H1 (cell line): ENCODE data around the gene PBX2. TPM values are rescaled to one million over a fixed set of nuclear protein-coding genes. Genes with fewer than 3 reads are reported as not detected.

Experiments
- ASH2L ChIP-seq: fragments of 200-600, 300-600 bp; sonication (generic); IDR thresholded peaks from one replicate; pipeline ENCODE4 v1.7.1; 2017; ENCODE audit warnings: low read length
- ATF3 ChIP-seq: IDR thresholded peaks from 2 replicates; pipeline ENCODE4 v1.6.1; 2011; ENCODE audit warnings: low read depth, mild to moderate bottlenecking, low read length; ENCODE audit not compliant: insufficient read depth
- BRCA1 ChIP-seq: IDR thresholded peaks from 2 replicates; pipeline ENCODE4 v1.6.1; 2012; ENCODE audit warnings: low read depth, low read length, improper control_type of control experiment
- CHD2 ChIP-seq: IDR thresholded peaks from 2 replicates; pipeline ENCODE4 v1.6.1; 2012; ENCODE audit warnings: low read length, improper control_type of control experiment
- EGR1 ChIP-seq: IDR thresholded peaks from 2 replicates; pipeline ENCODE4 v1.6.1; 2011; ENCODE audit warnings: low read depth, low read length, borderline replicate concordance
- EZH2 ChIP-seq: fragments of 200-600 bp; sonication (generic); IDR thresholded peaks from 2 replicates; pipeline ENCODE4 v1.7.1; 2012; ENCODE audit warnings: low read depth, mild to moderate bottlenecking, moderate library complexity, low read length, inconsistent platforms; ENCODE audit not compliant: severe bottlenecking
- FOSL1 ChIP-seq: IDR thresholded peaks from 2 replicates; pipeline ENCODE4 v1.6.1; 2011; ENCODE audit warnings: mild to moderate bottlenecking, low read depth, low read length, moderate library complexity; ENCODE audit not compliant: insufficient read depth
- KDM5A ChIP-seq: fragments of 200-600 bp; IDR thresholded peaks from 2 replicates; pipeline ENCODE4 v1.7.1; 2012; ENCODE audit warnings: mild to moderate bottlenecking, low read length, inconsistent platforms, mixed read lengths
- MAFK ChIP-seq: IDR thresholded peaks from 2 replicates; pipeline ENCODE4 v1.6.1; 2012; ENCODE audit warnings: low read depth, mild to moderate bottlenecking, improper control_type of control experiment, low read length
- NANOG ChIP-seq: IDR thresholded peaks from 2 replicates; pipeline ENCODE4 v1.6.1; 2011; ENCODE audit warnings: low read length, low read depth, mild to moderate bottlenecking, inconsistent platforms; ENCODE audit not compliant: insufficient read depth, poor library complexity, severe bottlenecking
- NRF1 ChIP-seq: IDR thresholded peaks from 2 replicates; pipeline ENCODE4 v1.6.1; 2011; ENCODE audit warnings: mild to moderate bottlenecking, low read depth, low read length, improper control_type of control experiment
- POLR2AphosphoS5 ChIP-seq: IDR thresholded peaks from 2 replicates; pipeline ENCODE4 v1.6.1; 2011; ENCODE audit warnings: low read depth, low read length
- RAD21 ChIP-seq, 2 experiments: IDR thresholded peaks in 1 of 2; conservative IDR thresholded peaks in 1 of 2; 2 replicates each; pipeline ENCODE4 v1.6.1; 2011; ENCODE audit warnings: low read depth in 2 of 2, low read length in 2 of 2, improper control_type of control experiment in 1 of 2, inconsistent platforms in 1 of 2, mild to moderate bottlenecking in 1 of 2, moderate library complexity in 1 of 2
- RNF2 ChIP-seq: fragments of 200-900, 300-1000 bp; sonication (generic); IDR thresholded peaks from 2 replicates; pipeline ENCODE4 v1.7.1; 2016; ENCODE audit warnings: borderline replicate concordance, low read depth, mild to moderate bottlenecking, antibody characterized with exemption, low read length; ENCODE audit not compliant: poor library complexity, severe bottlenecking; ENCODE audit errors: missing control alignments
- SIN3A ChIP-seq, 2 experiments: IDR thresholded peaks in 1 of 2; conservative IDR thresholded peaks in 1 of 2; 2 replicates each; pipeline ENCODE4 v1.6.1; 2011 to 2012; ENCODE audit warnings: low read length in 2 of 2, improper control_type of control experiment in 1 of 2, low read depth in 1 of 2, mild to moderate bottlenecking in 1 of 2
- SIRT6 ChIP-seq: IDR thresholded peaks from one replicate; pipeline ENCODE4 v1.7.1; 2012; ENCODE audit warnings: low read length, inconsistent platforms
- SIX5 ChIP-seq: IDR thresholded peaks from 2 replicates; pipeline ENCODE4 v1.6.1; 2011; ENCODE audit warnings: mild to moderate bottlenecking, low read depth, low read length
- SP4 ChIP-seq: IDR thresholded peaks from 2 replicates; pipeline ENCODE4 v1.6.1; 2012; ENCODE audit warnings: low read length, inconsistent platforms
- SRF ChIP-seq: IDR thresholded peaks from 2 replicates; pipeline ENCODE4 v1.6.1; 2011; ENCODE audit warnings: mild to moderate bottlenecking, low read depth, low read length, moderate library complexity
- TBP ChIP-seq: IDR thresholded peaks from 2 replicates; pipeline ENCODE4 v1.6.1; 2011; ENCODE audit warnings: low read depth, low read length, improper control_type of control experiment
- TCF12 ChIP-seq: IDR thresholded peaks from 2 replicates; pipeline ENCODE4 v1.6.1; 2011; ENCODE audit warnings: low read depth, mild to moderate bottlenecking, low read length
- YY1 ChIP-seq: IDR thresholded peaks from 2 replicates; pipeline ENCODE4 v1.6.1; 2011; ENCODE audit warnings: low read depth, mild to moderate bottlenecking, low read length
- polyA plus RNA-seq, 7 experiments: library from polyadenylated mRNA; depleted of rRNA in 3 of 7; stranded (reverse) in 5 of 7; unstranded in 2 of 7; fragments of >200 nt in 5 of 7; fragments of 200-250 nt in 2 of 7; gene quantifications; 1 replicate in 5 of 7; 2 replicates in 1 of 7; 4 replicates in 1 of 7; pipeline versions ENCODE4 v1.2.1 to v1.2.3, GENCODE V29; 2011 to 2013; ENCODE audit warnings: missing spikeins in 2 of 7, mixed read lengths in 2 of 7
- total RNA-seq: library from RNA; stranded (reverse); fragmentation: NEBNext Ultra II Directional; extraction: Animal tissue kit (Norgen Biotek cat#: 25700); gene quantifications from 2 replicates; pipeline ENCODE4 v1.2.1, GENCODE V29; 2021
- TF ChIP-seq, protein P1 (sequence below): IDR thresholded peaks from 2 replicates; pipeline ENCODE4 v1.6.1; 2012; ENCODE audit warnings: inconsistent platforms

PBX2 gene
- total and polyA plus RNA-seq, 2 of the 8 experiments (the other 6 are each of a cell fraction or from before 2014, with no cell fraction given): 102 to 130 TPM

- no peak for TF ChIP-seq ATF3
- TF ChIP-seq EGR1: no peak
- no peak for TF ChIP-seq SIRT6
- peak; percentile 63; the same call in 1 of the 2 replicates for TF ChIP-seq SP4
- TF ChIP-seq BRCA1: no peak
- peak; percentile 33; the same call in 1 of the 2 replicates for TF ChIP-seq POLR2AphosphoS5
- no peak for TF ChIP-seq RAD21 (IDR thresholded peaks at IDR 0.05 in 1 of 2, conservative IDR thresholded peaks at IDR 0.05 in 1 of 2; ENCODE audit: low read depth in 2 of 2, low read length in 2 of 2)
- TF ChIP-seq ASH2L: no peak
- TF ChIP-seq RNF2: no peak
- TF ChIP-seq, protein P1, sequence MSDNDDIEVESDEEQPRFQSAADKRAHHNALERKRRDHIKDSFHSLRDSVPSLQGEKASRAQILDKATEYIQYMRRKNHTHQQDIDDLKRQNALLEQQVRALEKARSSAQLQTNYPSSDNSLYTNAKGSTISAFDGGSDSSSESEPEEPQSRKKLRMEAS: peak; percentile 84
- TF ChIP-seq SRF: no peak
- TF ChIP-seq EZH2: no peak
- TF ChIP-seq SIX5: no peak
- TF ChIP-seq KDM5A: no peak
- no peak for TF ChIP-seq NANOG
- TF ChIP-seq YY1: peak; percentile 6; the same call in 1 of the 2 replicates
- peak; percentile 68 for TF ChIP-seq NRF1
- 0 out of 2 replicates have a peak, but pooled peaks have one; percentile 32 for TF ChIP-seq TBP
- TF ChIP-seq TCF12: no peak
- peak; percentile 83; the same call in 1 of the 2 replicates for TF ChIP-seq MAFK
- peak; percentile 81 for TF ChIP-seq CHD2
- no peak for TF ChIP-seq FOSL1
- TF ChIP-seq SIN3A (conservative IDR thresholded peaks at IDR 0.05 in 1 of 2, IDR thresholded peaks at IDR 0.05 in 1 of 2; ENCODE audit: low read depth in 1 of 2, low read length in 2 of 2): peak in 1 of 2 experiments; percentile 20; a peak in 2 of 4 replicates
These were observed 12.0 kb downstream of the PBX2 start, which contains the start of gene RNF5 (continued) for GRCh38 chr6:32177788-32178546.
